Stomach (tissue), 9 donors: Measurements from ENCODE around the gene LRRC4C. TPM values are rescaled to one million over a fixed set of nuclear protein-coding genes. Genes with fewer than 3 reads are reported as not detected.
A peak's percentile ranks its signal among the peaks of the same experiment; 100 is the strongest.

Experiments used
- DNase-seq, 2 donors: peaks; one replicate each; pipeline versions ENCODE4 v3.0.0 to v3.0.0-alpha.2; 2013 to 2019
- H3K27ac ChIP-seq, 5 donors: fragments of 200-600 bp in 4 of 5; sonication (generic) in 4 of 5; one replicate each; pipeline ENCODE4 v1.5.1; 2013 to 2019; ENCODE audit warnings: mild to moderate bottlenecking in 1 of 5, moderate library complexity in 1 of 5
- H3K27me3 ChIP-seq, 3 donors: fragments of 200-600 bp; sonication (generic); one replicate each; pipeline ENCODE4 v1.5.1; 2017 to 2019; ENCODE audit warnings: mixed run types in 1 of 3
- H3K36me3 ChIP-seq, 4 donors: fragments of 200-600 bp; sonication (generic); 1 replicate in 3 of 4; 2 replicates in 1 of 4; pipeline ENCODE4 v1.5.1; 2016 to 2019
- H3K4me1 ChIP-seq, 4 donors: fragments of 200-600 bp; sonication (generic); one replicate each; pipeline ENCODE4 v1.5.1; 2016 to 2019
- H3K4me3 ChIP-seq, 4 donors: fragments of 200-600 bp; sonication (generic) in 3 of 4; one replicate each; pipeline ENCODE4 v1.5.1; 2016 to 2019; ENCODE audit warnings: mild to moderate bottlenecking in 1 of 4
- H3K9me3 ChIP-seq, 4 donors: fragments of 200-600 bp; sonication (generic); one replicate each; pipeline ENCODE4 v1.5.1; 2016 to 2019
- EP300 ChIP-seq: sonication (generic); formaldehyde crosslinking; IDR thresholded peaks from one replicate; pipeline ENCODE4 v1.6.1; 2017; ENCODE audit warnings: antibody characterized with exemption
- POLR2A ChIP-seq, 4 donors: fragments of 450-650 bp; IDR thresholded peaks; one replicate each; pipeline ENCODE4 v1.6.1; 2016; ENCODE audit warnings: antibody characterized with exemption in 4 of 4, control low read depth in 2 of 4, mild to moderate bottlenecking in 1 of 4, moderate library complexity in 1 of 4
- POLR2AphosphoS5 ChIP-seq, 3 donors: sonication (generic); formaldehyde crosslinking; IDR thresholded peaks; one replicate each; pipeline ENCODE4 v1.6.1; 2016; ENCODE audit warnings: antibody characterized with exemption in 3 of 3
- WGBS, 5 donors: extraction: QIAGEN DNeasy Blood & Tissue Kit in 3 of 5; methylation state at CpG; one replicate each; pipeline versions ENCODE4 v1.1.5 to v1.1.7; 2013 to 2018; 5-methylcytosine and 5-hydroxymethylcytosine counted together
- intact Hi-C: fragments of 100-400 bp; cut with DNase I; formaldehyde crosslinking; loops from one replicate; pipeline ENCODE4 v1.15.1; 2023; ENCODE audit warnings: low total_unique reads
- polyA plus RNA-seq, 3 donors: library from polyadenylated mRNA; stranded (reverse); fragments of 200-250 nt; gene quantifications; one replicate each; pipeline ENCODE4 v1.2.3, GENCODE V29; 2013
- total RNA-seq, 5 donors: library from RNA; depleted of rRNA; stranded (reverse); fragments of >200 nt; gene quantifications; one replicate each; pipeline versions ENCODE4 v1.1.0 to v1.2.3, GENCODE V29; 2014 to 2016
- TF ChIP-seq, protein P1 (sequence below), 7 experiments: fragments of 450-650 bp in 4 of 7; fragments of 200-600 bp in 3 of 7; sonication (generic) in 3 of 7; IDR thresholded peaks; one replicate each; pipeline ENCODE4 v1.5.1; 2016 to 2019; ENCODE audit warnings: antibody characterized with exemption in 7 of 7, control low read depth in 2 of 7, mild to moderate bottlenecking in 1 of 7
- donor health status: healthy with polysubstance abuse.
- donor health status: Bipolar disorder and iron deficiency.
- donor health status: healthy.

The LRRC4C gene
- total and polyA plus RNA-seq, 8 donors = 0.31 to 3.3 (median 0.45) TPM; not detected in 4

DNA sequence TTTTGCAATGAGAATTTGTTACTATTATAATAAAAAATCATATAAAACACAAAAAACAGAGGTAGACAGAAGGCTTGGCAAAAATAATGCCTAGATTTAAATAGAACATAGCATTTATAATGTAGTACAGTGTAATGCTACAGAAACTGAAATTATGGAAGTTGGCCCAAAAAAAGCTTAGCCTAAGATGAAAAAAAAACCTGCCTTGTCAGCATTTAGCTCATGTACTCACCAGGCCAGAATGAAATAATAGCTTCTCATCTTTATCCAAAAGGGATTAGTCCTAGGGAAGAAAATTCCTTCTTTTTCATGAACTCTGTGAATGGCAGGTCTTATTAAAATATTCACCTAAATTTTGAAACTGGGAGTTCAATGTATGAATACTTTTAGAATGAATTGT lies 951.1 kb downstream of the LRRC4C start:
- peak in 1 of 2 donors; percentile 15 for DNase-seq
- H3K9me3 ChIP-seq = no peaks in the 10 kb centered on the region
- H3K27me3 ChIP-seq = no peaks in the 10 kb centered on the region
- TF ChIP-seq, protein P1, sequence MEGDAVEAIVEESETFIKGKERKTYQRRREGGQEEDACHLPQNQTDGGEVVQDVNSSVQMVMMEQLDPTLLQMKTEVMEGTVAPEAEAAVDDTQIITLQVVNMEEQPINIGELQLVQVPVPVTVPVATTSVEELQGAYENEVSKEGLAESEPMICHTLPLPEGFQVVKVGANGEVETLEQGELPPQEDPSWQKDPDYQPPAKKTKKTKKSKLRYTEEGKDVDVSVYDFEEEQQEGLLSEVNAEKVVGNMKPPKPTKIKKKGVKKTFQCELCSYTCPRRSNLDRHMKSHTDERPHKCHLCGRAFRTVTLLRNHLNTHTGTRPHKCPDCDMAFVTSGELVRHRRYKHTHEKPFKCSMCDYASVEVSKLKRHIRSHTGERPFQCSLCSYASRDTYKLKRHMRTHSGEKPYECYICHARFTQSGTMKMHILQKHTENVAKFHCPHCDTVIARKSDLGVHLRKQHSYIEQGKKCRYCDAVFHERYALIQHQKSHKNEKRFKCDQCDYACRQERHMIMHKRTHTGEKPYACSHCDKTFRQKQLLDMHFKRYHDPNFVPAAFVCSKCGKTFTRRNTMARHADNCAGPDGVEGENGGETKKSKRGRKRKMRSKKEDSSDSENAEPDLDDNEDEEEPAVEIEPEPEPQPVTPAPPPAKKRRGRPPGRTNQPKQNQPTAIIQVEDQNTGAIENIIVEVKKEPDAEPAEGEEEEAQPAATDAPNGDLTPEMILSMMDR (IDR thresholded peaks at IDR 0.05) = no peak
- TF ChIP-seq POLR2AphosphoS5 (IDR thresholded peaks at IDR 0.05) = no peak
- TF ChIP-seq EP300 = no peak
- no peak for TF ChIP-seq POLR2A (IDR thresholded peaks at IDR 0.05)
- H3K4me1 ChIP-seq = no peaks in the 10 kb centered on the region
- H3K27ac ChIP-seq = no peak overlapping the region
- H3K36me3 ChIP-seq = no peaks in the 10 kb centered on the region
- no peak overlapping the region for H3K4me3 ChIP-seq
- intact Hi-C loops = no loop called here

DNA sequence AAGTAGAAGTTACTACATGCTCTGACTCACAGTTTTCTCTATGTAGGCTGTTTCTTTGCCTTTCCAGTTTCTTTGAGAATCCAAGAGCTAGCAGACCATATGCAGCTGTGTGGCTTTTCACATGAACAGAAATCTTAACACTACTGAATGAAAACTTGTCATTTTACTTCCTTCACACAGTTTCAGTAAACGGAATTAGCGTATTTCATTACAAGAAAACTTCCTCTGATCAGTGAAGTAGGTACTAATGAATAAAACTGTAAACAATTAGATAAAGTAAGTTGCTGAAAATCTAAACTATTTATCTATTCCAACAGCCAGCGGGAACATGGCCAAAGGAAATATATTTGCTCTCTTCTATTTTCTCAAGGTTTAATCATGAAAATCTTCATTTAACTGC lies 953.2 kb downstream of the LRRC4C start:
- no peaks in the 10 kb centered on the region for H3K36me3 ChIP-seq
- H3K9me3 ChIP-seq = peaks cover 0 to 6% (median 4%) of the 10 kb centered on the region in 4 donors
- DNase-seq = no peak
- TF ChIP-seq POLR2AphosphoS5 (IDR thresholded peaks at IDR 0.05) (no peak), EP300 (no peak), POLR2A (IDR thresholded peaks at IDR 0.05) (no peak)
- TF ChIP-seq, protein P1 (IDR thresholded peaks at IDR 0.05) = no peak
- WGBS, 5 donors = 46 to 72% (median 62%) methylated on average over 3 of the region's 3 CpGs
- H3K4me1 ChIP-seq = no peaks in the 10 kb centered on the region
- no peak overlapping the region for H3K4me3 ChIP-seq
- H3K27ac ChIP-seq = no peak overlapping the region
- intact Hi-C loops = no loop called here
- no peaks in the 10 kb centered on the region for H3K27me3 ChIP-seq

DNA sequence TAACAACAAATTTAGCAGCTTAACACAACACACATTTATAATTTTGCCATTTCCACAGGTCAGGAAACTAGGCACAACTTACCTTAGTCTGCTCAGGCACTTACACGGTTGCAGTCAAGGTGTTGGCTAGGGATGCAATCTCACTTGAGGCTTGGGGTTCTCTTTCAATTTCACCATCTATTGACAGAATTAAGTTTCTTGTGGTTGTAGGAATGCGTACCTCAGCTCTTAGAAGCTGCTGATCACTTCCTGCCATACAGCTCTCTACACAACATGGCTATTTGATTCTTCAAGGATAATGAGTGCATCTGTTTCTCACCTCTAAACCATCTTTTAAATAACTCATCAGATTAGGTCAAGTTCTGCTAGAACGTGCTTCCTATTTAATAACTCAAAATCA lies 968.1 kb downstream of the LRRC4C start:
- TF ChIP-seq POLR2AphosphoS5 (IDR thresholded peaks at IDR 0.05) (no peak), EP300 (no peak), POLR2A (IDR thresholded peaks at IDR 0.05) (no peak)
- TF ChIP-seq, protein P1 (IDR thresholded peaks at IDR 0.05) = no peak
- Histone ChIP-seq H3K36me3 (no peaks in the 10 kb centered on the region), H3K27me3 (no peaks in the 10 kb centered on the region), H3K9me3 (no peaks in the 10 kb centered on the region), H3K4me1 (peaks cover 0 to 6% (median 0%) of the 10 kb centered on the region in 4 donors), H3K27ac (no peak overlapping the region), H3K4me3 (no peak overlapping the region)
- intact Hi-C loops = no loop called here
- DNase-seq = no peak
- 77 to 81% (median 79%) methylated on average over 3 of the region's 3 CpGs for WGBS, 5 donors

DNA sequence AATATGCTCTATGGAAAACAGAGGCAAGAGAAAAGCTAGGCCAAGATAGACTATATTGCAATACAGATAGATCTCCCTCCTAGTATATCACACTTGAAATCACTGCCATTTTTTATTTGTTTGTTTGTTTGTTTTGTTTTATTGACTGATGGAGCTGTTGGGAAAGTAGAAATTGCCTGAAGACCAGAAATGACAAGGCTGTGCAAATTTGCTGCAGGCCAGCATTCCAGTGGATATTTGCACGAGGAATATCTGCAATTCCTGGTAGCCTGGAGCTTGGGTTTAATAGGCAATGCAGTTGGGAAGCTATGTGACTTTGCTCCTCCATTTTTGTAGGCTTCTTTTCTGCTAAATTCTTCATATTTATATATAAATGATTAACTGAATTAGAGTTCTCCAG lies 991.7 kb downstream of the LRRC4C start:
- DNase-seq = no peak
- H3K4me3 ChIP-seq = no peak overlapping the region
- no peaks in the 10 kb centered on the region for H3K9me3 ChIP-seq
- WGBS, 5 donors = 22 to 41% (median 29%) methylated on average over 1 of the region's 1 CpG
- no peak for TF ChIP-seq EP300
- no peak for TF ChIP-seq POLR2AphosphoS5 (IDR thresholded peaks at IDR 0.05)
- no peaks in the 10 kb centered on the region for H3K36me3 ChIP-seq
- H3K27ac ChIP-seq = no peak overlapping the region
- H3K4me1 ChIP-seq = no peaks in the 10 kb centered on the region
- intact Hi-C loops = no loop called here
- H3K27me3 ChIP-seq = no peaks in the 10 kb centered on the region

DNA sequence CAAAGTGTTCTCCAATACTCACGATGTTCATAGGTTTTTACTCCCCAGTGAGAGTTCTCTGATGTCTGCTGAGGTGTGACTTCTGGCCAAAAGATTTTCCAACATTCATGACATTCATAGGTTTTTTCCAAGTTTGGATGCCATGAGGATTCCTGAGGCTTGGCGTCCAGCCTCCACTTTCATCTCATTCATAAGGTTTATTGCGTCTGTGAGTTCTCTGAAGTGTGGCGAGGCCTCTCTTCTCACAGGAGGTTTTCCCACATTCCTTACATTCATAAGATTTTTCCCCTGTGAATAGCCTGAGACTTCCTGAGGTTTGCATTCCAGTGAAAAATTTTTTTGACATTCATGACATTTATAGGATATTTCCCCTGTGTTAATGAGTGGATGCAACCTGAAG lies 1014.1 kb downstream of the LRRC4C start:
- Histone ChIP-seq H3K27me3 (no peaks in the 10 kb centered on the region), H3K9me3 (peaks cover 0 to 40% (median 17%) of the 10 kb centered on the region in 4 donors), H3K27ac (no peak overlapping the region), H3K4me1 (no peaks in the 10 kb centered on the region), H3K4me3 (no peak overlapping the region), H3K36me3 (no peaks in the 10 kb centered on the region)
- DNase-seq = no peak
- intact Hi-C loops = no loop called here
- TF ChIP-seq POLR2AphosphoS5 (IDR thresholded peaks at IDR 0.05) = no peak
- TF ChIP-seq, protein P1 (IDR thresholded peaks at IDR 0.05) = no peak
- TF ChIP-seq POLR2A (IDR thresholded peaks at IDR 0.05) = no peak
- no peak for TF ChIP-seq EP300
- 84 to 91% (median 86%) methylated on average over 4 of the region's 4 CpGs for WGBS, 5 donors
